ENCODE measurements around the gene CACNA1H.

Gene CACNA1H

GRCh38 chr16:1123525-1124230 is 29.2 kb upstream of the CACNA1H start:
- no peak for DNase-seq

DNA sequence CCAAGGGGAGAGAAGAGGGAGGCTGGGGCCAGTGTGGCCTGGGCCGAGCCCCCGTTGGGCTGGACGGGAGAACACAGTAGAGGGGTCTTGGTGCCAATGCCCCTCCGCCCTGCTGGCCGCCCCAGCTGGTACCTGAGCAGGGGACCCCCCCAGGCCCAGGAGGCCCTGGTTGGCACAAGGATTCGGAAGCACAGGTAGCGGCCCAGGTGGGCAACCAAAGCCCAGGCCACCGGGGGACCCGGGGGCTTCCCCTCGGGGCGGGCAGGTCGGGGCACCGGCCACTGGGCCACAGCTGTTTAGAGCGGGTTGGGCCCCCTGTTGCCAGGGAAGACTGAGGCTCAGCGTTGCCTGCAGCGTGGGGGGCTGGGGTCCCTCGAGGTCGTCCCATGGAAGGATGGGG is 28.6 kb upstream of the CACNA1H start:
- no peak for DNase-seq

GRCh38 chr16:1124795-1125194 is 28.1 kb upstream of the CACNA1H start:
- no peak for DNase-seq

DNA sequence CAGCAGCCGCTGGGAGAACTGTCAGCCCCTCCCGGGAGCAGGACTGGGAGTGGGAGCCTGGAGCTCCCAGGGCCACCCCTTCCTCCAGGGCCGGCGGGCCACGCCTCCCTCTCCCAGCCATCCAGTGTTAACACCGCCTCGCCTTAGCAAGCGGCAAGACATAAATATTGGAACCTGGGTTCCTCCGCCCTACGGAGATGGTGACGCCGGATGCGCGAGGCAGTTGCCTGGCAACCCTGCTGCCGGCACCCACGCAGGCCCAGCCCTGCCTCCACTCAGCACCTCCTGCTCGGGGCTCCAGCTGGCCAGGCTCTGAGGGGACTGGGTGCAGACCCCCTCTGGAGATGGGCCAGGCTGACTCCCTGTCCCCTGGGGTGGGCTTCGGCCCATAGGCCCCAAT is 27.4 kb upstream of the CACNA1H start:
- DNase-seq, result no peak

GRCh38 chr16:1126044-1126443 is 26.9 kb upstream of the CACNA1H start:
- no peak for DNase-seq

DNA sequence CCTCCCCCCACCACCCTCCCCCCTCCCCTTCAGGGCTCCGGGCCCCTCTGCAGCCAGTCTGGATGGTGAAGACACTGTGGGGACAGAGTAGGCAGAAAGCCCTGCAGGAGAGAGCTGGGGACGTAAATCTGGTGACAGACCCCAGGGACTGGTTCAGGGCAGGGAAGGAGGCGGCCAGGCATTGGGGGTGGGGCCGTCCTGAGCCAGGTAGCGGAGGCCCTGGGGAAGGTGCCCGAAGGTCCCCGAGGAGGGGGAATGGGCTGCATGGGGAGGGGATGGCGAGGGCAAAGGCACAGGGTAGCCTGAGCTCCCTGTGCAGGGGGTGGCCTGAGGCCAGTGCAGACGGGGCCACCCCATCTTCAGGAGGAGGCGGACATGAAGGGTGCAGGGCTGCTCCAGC is 26.3 kb upstream of the CACNA1H start:
- no peak for DNase-seq

DNA sequence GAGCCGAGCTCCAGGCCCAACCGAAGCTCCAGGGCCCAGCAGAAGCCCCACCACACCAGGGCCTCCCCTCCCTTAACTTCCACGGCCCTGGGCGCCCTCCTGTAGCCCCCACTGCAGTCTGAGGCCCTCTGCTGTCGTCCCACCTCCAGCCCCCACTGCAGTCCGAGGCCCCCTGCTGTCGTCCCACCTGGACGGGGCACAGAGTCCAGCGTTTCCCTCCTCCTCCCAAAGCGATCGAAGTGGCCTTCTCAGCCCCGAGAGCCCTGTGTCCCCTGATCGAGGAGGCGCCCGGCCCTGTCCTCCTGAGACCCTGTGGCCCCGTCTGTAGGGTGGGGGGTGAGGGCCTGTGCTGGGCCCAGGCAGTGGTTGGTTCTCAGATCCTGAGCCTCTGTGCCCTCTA is 25.8 kb upstream of the CACNA1H start:
- no peak for DNase-seq

DNA sequence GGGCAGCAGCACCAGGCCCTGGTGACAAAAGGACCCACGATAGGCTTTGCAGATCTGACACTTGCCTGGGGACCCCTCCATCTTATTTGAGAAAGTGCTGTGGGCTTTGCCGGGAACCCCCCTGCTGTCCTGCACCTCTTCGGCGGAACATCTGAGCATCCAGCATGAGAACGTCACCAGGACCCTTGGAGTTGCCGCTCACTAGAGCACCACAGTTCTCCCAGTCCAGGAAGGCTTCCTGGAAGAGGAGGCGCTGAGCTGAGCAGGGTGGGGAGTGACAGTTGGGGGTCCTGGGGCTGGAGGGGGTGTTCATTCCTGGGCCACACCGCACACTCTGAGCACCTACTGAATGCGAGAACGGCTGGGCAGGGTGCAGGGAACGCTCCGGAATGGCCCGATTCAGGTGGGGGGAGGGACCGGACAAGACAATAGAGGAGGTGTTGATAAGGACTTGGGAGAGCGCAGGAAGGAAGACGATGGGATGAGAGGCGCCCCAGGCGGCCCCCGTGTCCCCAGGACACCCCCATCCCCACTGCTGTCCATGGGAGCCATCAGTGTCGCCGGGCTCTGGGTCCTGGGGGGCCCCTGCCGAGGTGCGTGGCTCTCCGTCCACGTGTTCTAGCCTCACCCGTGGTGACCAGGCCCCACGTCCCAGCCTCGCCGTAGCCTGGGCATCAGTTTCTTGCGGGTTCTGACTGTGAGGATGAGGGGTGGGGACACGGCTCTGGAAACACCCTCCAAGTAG is 24.8 kb upstream of the CACNA1H start:
- DNase-seq, result no peak

GRCh38 chr16:1129106-1129960 is 23.6 kb upstream of the CACNA1H start:
- DNase-seq, result no peak

DNA sequence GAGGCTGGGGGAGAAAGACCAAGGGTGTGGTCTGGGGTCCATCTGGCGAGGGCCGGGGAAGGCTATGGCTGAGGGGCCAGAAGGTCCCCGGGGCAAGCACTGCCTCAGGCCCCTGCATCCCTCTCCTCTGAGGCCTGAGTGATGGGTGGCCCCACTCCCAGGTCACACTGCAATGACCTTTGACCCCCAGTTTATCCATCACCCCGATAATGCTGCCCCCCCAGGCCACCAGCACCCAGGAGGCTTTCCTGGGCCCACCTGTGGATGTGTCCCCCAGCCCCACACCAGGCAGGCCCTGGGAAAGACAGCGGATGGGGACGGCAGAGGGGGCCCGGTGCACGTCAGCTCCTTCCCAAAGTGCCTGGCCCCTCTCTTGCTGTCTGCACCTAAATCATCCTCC is 22.5 kb upstream of the CACNA1H start:
- no peak for DNase-seq

- no peak for DNase-seq
Measured at GRCh38 chr16:1131378-1131994, 21.4 kb upstream of the CACNA1H start.

DNA sequence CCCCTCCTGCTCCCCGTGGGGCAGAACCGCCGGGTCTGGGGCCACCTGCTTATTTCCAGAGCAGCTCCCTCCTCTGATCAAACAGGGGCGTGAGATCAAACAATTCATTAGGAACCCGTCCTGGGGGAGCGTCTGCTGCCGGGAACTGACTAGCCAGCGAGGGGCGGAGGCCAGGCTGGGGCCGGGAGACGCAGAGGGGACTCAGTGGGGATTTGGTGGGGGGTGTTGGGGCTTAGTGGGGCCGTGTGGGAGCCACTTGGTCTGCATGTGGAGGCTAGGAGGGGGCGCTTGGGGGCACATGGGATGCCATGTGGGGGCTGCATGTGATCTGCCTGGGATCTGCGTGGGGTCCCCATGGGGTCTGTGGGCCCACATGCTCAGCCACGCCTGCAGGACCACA is 20.5 kb upstream of the CACNA1H start:
- no peak for DNase-seq

DNA sequence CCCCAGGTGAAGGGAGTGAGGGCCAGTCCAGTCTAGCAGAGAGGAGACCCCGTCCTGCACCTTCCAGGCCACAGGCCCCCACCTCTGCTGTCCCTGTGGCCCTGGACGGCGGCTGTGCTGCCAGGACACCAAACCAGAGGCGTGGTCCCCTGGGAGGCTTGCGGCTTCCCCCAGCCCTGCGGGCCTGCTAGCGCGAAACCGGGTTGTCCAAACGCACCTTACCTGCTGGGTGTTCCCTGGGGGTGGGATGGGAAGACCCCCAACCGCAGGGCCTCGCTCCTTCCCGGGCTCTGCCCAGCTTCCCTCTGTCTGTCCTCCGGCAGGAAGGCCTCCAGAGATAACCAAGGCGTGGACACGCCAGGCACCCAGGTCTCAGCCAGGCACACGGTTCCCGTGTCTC is 19.6 kb upstream of the CACNA1H start:
- DNase-seq, result no peak

GRCh38 chr16:1133810-1134520 is 18.9 kb upstream of the CACNA1H start:
- no peak for DNase-seq

DNA sequence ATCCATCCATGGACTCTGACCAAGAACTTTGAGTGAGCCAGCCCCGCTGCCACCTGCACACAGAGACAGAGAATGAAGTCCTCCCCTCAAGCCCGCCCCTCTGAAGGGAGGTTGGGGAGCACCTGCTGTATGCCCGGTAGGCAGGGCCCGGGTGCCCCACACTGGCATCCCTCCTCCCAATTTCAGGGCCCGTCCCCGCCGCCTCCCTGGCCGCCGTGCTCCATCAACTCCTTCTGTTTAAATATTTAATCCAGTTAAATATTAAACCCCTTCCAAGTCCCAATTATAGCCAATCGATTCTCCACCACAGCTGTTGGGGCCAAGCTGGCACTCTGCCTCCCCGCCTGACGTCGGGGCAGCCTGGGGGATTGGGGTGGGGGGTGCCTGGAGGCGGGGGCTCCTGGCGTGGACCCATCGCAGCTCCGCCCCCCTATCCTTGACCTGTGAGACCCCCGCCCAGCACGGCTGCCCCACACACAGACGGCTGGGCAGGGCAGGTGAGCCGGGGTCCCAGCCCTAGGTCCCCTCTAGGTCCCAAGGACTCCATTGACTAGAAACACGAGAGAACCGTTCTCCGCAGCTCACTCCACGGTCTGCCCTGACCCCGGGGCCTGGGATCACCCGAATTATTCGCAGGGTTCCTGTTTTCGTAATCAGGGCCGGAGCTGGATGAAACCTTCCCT is 18.0 kb upstream of the CACNA1H start:
- no peak for DNase-seq

DNA sequence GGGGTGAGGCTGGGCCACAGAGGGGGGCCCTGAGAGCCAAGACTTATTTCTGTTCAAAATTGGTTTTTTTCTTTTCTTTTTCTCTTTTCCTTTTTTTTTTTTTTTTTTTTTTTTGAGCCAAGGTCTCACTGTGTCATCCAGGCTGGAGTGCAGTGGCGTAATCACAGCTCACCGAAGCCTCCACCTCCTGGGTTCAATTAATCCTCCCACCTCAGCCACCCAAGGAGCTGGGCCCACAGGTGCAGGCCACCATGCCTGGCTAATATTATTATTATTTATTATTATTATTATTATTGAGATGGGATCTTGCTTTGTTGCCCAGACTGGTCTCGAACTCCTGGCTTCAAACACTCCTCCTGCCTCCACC is 17.5 kb upstream of the CACNA1H start:
- no peak for DNase-seq

DNA sequence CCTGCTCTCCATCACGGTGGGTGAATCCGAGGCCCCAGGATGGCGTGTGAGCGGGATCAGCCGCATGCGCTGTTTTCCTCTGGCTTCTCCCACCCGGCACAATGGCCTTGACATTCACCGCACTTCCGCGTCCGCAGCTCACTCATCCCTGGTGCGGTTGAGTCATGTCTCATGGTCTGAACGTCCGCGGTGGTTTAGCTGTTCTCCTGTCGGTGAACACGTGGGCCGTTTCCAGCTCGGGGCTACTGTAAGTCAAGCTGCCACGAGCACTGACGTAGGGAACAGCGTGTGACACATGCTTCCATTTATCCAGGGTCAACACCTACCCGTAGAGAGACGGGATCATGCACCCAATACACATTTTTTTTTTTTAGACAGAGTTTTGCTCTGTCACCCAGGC is 15.3 kb upstream of the CACNA1H start:
- no peak for DNase-seq

- DNase-seq, result no peak
Measured at GRCh38 chr16:1140582-1141162, 12.2 kb upstream of the CACNA1H start.

DNA sequence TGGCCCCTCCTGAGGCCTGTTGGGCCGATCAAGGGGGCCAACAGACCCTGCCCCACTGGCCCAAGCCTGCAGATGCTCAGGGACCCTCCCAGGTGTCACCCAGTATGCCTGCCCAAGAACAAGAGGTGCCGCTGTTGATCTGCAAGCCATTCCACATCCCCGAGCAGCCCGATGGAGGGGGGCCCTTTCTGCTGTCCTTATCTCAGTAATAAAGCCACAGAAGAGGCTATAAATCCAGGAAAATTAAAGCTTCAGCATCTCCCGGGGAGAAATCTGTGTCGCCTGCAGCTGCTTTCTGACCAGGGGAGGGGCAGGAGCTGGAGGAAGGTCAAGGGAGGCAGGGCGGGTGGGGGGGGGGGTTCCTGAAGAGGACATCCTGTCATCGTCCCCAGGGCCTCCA is 11.7 kb upstream of the CACNA1H start:
- no peak for DNase-seq

- no peak for DNase-seq
Measured at GRCh38 chr16:1141716-1142115, 11.2 kb upstream of the CACNA1H start.

DNA sequence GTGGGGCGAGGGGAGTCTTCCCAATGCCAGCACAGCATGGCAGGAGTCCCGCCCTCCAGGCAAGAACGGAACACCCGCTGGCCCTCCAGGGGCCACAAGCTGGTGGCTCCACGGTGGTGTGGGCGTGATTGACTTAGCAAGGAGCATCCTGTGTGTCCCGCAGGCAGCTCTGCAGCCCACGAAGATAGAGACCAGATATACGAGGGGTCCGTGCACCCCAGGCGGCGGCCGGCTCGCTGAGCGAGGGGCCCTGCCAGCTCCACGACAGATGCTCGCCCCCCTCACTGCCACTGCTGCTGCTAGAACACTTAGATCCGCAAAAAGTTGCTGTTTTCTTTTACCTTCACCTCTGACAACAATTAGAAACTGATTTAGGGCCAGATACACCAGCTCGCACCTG is 10.0 kb upstream of the CACNA1H start:
- no peak for DNase-seq
